Measurements from ENCODE around the gene PDE4B.

GRCh38 chr1:66231681-66232463 lies 439.2 kb downstream of the PDE4B start:
- no peak for TF ChIP-seq CTCF (IDR thresholded peaks at IDR 0.05)
- TF ChIP-seq POLR2A (IDR thresholded peaks at IDR 0.05), result no peak
- TF ChIP-seq POLR2AphosphoS5 (IDR thresholded peaks at IDR 0.05), result no peak
- no peak for TF ChIP-seq EP300 (IDR thresholded peaks at IDR 0.05)

Measured in sigmoid colon (tissue), 4 donors.